D721Med (cell line): ENCODE measurements around the gene NPAS3.

Experiments used
- DNase-seq: peaks from one replicate; pipeline ENCODE4 v3.0.0; 2011; ENCODE audit warnings: low spot score; ENCODE audit not compliant: insufficient read length
- FAIRE-seq: peaks from 2 replicates; lab custom pipeline; 2011; peaks lifted over from hg19 to GRCh38; lab: Jason Lieb, UNC
- CTCF ChIP-seq: IDR thresholded peaks from 2 replicates; pipeline ENCODE4 v1.5.1; 2012; ENCODE audit warnings: mild to moderate bottlenecking, control low read depth; ENCODE audit not compliant: insufficient read depth; ENCODE audit errors: missing control alignments

The NPAS3 gene

DNA sequence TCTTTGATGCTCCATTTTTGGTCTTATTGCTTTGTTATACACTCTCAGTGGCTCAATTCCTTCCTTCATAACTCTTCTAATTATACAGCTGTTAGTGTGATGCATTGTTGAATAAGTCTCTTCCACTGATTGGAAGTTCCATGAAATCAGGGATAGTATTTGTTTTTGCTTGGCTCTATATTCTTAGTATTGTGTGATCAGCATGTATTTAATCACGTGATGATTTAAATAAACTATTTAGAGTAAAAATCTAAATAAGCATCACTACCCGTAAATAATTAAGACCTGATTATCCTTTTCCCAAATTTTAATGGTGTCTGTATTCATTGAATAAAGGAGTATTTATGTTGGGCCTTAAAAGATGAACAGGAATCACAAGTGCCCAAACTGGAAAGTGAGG lies 355.7 kb downstream of the NPAS3 start:
- DNase-seq (no peak), FAIRE-seq (no peak)
- TF ChIP-seq CTCF: no peak

DNA sequence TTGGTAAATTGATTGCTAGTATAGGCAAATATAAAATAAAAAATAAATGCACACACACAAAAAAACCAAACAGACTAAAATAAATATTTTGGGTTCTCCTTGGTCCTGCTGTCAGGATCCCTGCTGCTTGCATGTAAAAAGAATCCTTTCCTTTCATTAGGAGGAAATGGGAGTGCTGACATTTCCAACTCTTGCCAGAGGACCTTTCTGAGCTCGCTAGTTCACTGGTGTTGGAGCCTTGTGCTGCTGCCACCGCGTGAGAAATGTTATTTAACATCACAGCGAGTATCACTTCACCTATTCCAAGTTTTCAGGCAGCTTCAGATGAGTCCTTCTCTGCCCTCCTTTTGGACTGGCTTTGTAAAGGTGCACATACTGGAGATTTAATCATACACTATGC lies 358.9 kb downstream of the NPAS3 start:
- FAIRE-seq: no peak
- DNase-seq: no peak
- no peak for TF ChIP-seq CTCF

- no peak for TF ChIP-seq CTCF
- no peak for FAIRE-seq
- no peak for DNase-seq
Observed at GRCh38 chr14:33307691-33308251, 369.1 kb downstream of the NPAS3 start.

DNA sequence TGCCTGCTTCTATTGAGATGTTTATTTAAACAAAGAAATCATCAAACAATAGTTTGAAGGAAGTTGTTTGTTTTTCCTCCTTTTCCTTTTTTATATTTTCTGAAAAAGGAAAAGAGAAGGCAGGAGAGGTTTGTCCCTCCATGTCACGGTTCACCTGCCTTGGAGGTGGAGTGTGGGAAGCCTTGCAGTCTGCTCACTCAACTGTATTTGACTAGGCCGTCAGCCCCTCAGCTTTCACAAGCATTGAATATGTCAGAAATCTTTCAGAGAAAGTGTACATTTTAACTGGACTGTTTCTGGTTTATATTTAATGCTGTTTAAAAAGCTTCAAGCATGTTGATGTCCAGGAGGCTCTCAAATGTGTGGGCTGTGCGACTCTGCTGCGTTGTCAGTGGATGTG lies 370.4 kb downstream of the NPAS3 start:
- FAIRE-seq (no peak), DNase-seq (no peak)
- TF ChIP-seq CTCF: no peak

GRCh38 chr14:33315217-33315616 lies 376.5 kb downstream of the NPAS3 start:
- DNase-seq (no peak), FAIRE-seq (no peak)
- TF ChIP-seq CTCF: no peak

DNA sequence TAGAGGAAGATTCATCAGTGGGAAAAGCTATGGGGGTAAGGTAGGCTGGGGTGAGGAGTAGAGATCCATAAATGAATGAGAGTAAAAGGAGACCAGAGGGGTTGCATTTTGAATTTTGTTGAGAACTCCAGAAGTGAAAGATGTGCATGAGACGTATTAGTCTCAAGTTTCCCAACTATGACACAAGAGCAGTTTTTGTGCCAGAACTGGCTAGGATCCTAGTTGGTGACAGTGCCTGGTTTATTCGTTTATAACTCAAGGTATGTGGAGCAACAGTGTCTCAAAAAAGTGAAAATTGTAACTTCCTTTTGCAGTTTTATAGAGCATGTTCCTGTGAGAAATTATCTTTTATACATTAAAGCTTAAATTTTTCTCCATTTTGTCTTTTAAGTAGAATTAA lies 377.0 kb downstream of the NPAS3 start:
- DNase-seq: no peak
- no peak for FAIRE-seq
- no peak for TF ChIP-seq CTCF

GRCh38 chr14:33317675-33318074 lies 379.0 kb downstream of the NPAS3 start:
- FAIRE-seq: no peak
- DNase-seq: no peak
- TF ChIP-seq CTCF: no peak
